CD4-positive, alpha-beta memory T cell (primary cell): ENCODE measurements around the gene CCDC192. TPM values are rescaled to one million over a fixed set of nuclear protein-coding genes. Genes with fewer than 3 reads are reported as not detected.

Experiments used
- CTCF ChIA-PET: fragments of 350-600 bp; sonication (Branson Sonifier 250); formaldehyde crosslinking; loops from one replicate; lab custom pipeline; 2021; ENCODE audit warnings: inconsistent platforms; ENCODE audit not compliant: partially characterized antibody; lab: Charles Lee
- POLR2A ChIA-PET: fragments of 350-600 bp; sonication (Branson Sonifier 250); formaldehyde crosslinking; loops from one replicate; lab custom pipeline; 2021; ENCODE audit not compliant: partially characterized antibody; lab: Charles Lee
- DNase-seq, 5 donors: peaks; one replicate each; pipeline versions ENCODE4 v3.0.0 to v3.0.0-alpha.2; 2020 to 2022; ENCODE audit warnings: mixed read lengths in 1 of 5
- H3K27ac ChIP-seq: one replicate; pipeline ENCODE4 v1.7.0; 2013; ENCODE audit warnings: low read depth, low read length
- H3K27me3 ChIP-seq: 2 replicates; pipeline ENCODE4 v1.7.0; 2013; ENCODE audit warnings: mild to moderate bottlenecking, low read length, moderate library complexity; ENCODE audit not compliant: insufficient read depth
- H3K36me3 ChIP-seq: 2 replicates; pipeline ENCODE4 v1.7.0; 2013; ENCODE audit warnings: mild to moderate bottlenecking, low read length, moderate library complexity; ENCODE audit not compliant: insufficient read depth
- H3K4me1 ChIP-seq: 2 replicates; pipeline ENCODE4 v1.7.0; 2013; ENCODE audit warnings: mild to moderate bottlenecking, low read length, moderate library complexity; ENCODE audit not compliant: insufficient read depth
- H3K4me3 ChIP-seq, 2 donors: one replicate each; pipeline ENCODE4 v1.7.0; 2013; ENCODE audit warnings: low read length in 2 of 2, mild to moderate bottlenecking in 1 of 2
- H3K9me3 ChIP-seq, 2 donors: one replicate each; pipeline ENCODE4 v1.7.0; 2013; ENCODE audit warnings: low read length in 2 of 2, control low read depth in 1 of 2; ENCODE audit not compliant: control insufficient read depth in 1 of 2
- H3K27ac Mint-ChIP-seq, 7 donors: one replicate each; pipeline ENCODE4 v1.8.0; 2020 to 2021; ENCODE audit warnings: mixed read lengths in 7 of 7, mild to moderate bottlenecking in 6 of 7, inconsistent platforms in 3 of 7, moderate library complexity in 3 of 7
- H3K27me3 Mint-ChIP-seq, 2 donors: one replicate each; pipeline ENCODE4 v1.8.0; 2020 to 2021; ENCODE audit warnings: mixed read lengths in 2 of 2
- H3K36me3 Mint-ChIP-seq, 2 donors: one replicate each; pipeline ENCODE4 v1.8.0; 2020 to 2021; ENCODE audit warnings: mixed read lengths in 2 of 2, inconsistent platforms in 1 of 2, mild to moderate bottlenecking in 1 of 2
- H3K4me1 Mint-ChIP-seq, 4 donors: one replicate each; pipeline ENCODE4 v1.8.0; 2020 to 2021; ENCODE audit warnings: mixed read lengths in 4 of 4, mild to moderate bottlenecking in 1 of 4
- H3K4me3 Mint-ChIP-seq, 8 donors: one replicate each; pipeline ENCODE4 v1.8.0; 2020 to 2021; ENCODE audit warnings: mixed read lengths in 8 of 8, mild to moderate bottlenecking in 7 of 8, moderate library complexity in 6 of 8, inconsistent platforms in 3 of 8
- H3K9me3 Mint-ChIP-seq, 8 donors: one replicate each; pipeline ENCODE4 v1.8.0; 2020 to 2021; ENCODE audit warnings: mixed read lengths in 8 of 8, mild to moderate bottlenecking in 5 of 8, inconsistent platforms in 3 of 8, moderate library complexity in 1 of 8
- intact Hi-C: fragments of 100-400 bp; cut with micrococcal nuclease; formaldehyde crosslinking; loops from one replicate; pipeline ENCODE4 v1.15.1; 2023
- polyA plus RNA-seq, 2 donors: library from polyadenylated mRNA; unstranded; fragments of 300-500 nt; fragmentation: Illumina TruSeq; gene quantifications; one replicate each; pipeline ENCODE4 v1.2.3, GENCODE V29; 2021
- total RNA-seq, 2 experiments: library from RNA; stranded (reverse); gene quantifications; one replicate each; pipeline ENCODE4 v1.2.3, GENCODE V29; 2021

The CCDC192 gene
- total and polyA plus RNA-seq, 4 experiments from 2014 or later: not detected

- Mint-ChIP-seq H3K4me3 (no peak overlapping the region), H3K36me3 (peaks cover 30 to 50% of the 10 kb centered on the region in 2 donors), H3K27me3 (no peaks in the 10 kb centered on the region), H3K27ac (no peak overlapping the region), H3K9me3 (peaks cover 0 to 9% (median 3%) of the 10 kb centered on the region in 8 donors), H3K4me1 (peaks cover 0 to 2% (median 0%) of the 10 kb centered on the region in 4 donors)
- Histone ChIP-seq H3K4me1 (no peaks in the 10 kb centered on the region), H3K9me3 (no peaks in the 10 kb centered on the region), H3K4me3 (no peak overlapping the region), H3K27me3 (no peaks in the 10 kb centered on the region), H3K36me3 (no peaks in the 10 kb centered on the region), H3K27ac (no peak overlapping the region)
- ChIA-PET POLR2A (no interaction called here), CTCF (no interaction called here)
- DNase-seq: no peak
- intact Hi-C loops: no loop called here
These were observed 264.9 kb downstream of the CCDC192 start for GRCh38 chr5:127967983-127968592.

GRCh38 chr5:127969002-127969401 lies 265.8 kb downstream of the CCDC192 start:
- no peak overlapping the region for H3K27ac ChIP-seq
- Mint-ChIP-seq H3K27ac (no peak overlapping the region), H3K9me3 (peaks cover 0 to 9% (median 3%) of the 10 kb centered on the region in 8 donors), H3K4me1 (peaks cover 0 to 2% (median 0%) of the 10 kb centered on the region in 4 donors), H3K36me3 (peaks cover 26 to 45% of the 10 kb centered on the region in 2 donors), H3K27me3 (no peaks in the 10 kb centered on the region), H3K4me3 (no peak overlapping the region)
- intact Hi-C loops: no loop called here
- POLR2A ChIA-PET: no interaction called here
- H3K4me3 ChIP-seq: no peak overlapping the region
- no peaks in the 10 kb centered on the region for H3K27me3 ChIP-seq
- no peaks in the 10 kb centered on the region for H3K4me1 ChIP-seq
- DNase-seq: no peak
- H3K9me3 ChIP-seq: no peaks in the 10 kb centered on the region
- CTCF ChIA-PET: no interaction called here
- H3K36me3 ChIP-seq: no peaks in the 10 kb centered on the region

- CTCF ChIA-PET: no interaction called here
- peaks cover 0 to 9% (median 3%) of the 10 kb centered on the region in 8 donors for H3K9me3 Mint-ChIP-seq
- no peak overlapping the region for H3K4me3 Mint-ChIP-seq
- Histone ChIP-seq H3K9me3 (no peaks in the 10 kb centered on the region), H3K27ac (no peak overlapping the region), H3K4me1 (no peaks in the 10 kb centered on the region), H3K36me3 (no peaks in the 10 kb centered on the region), H3K27me3 (no peaks in the 10 kb centered on the region), H3K4me3 (no peak overlapping the region)
- POLR2A ChIA-PET: no interaction called here
- H3K4me1 Mint-ChIP-seq: peaks cover 0 to 2% (median 0%) of the 10 kb centered on the region in 4 donors
- H3K27me3 Mint-ChIP-seq: no peaks in the 10 kb centered on the region
- peaks cover 25 to 44% of the 10 kb centered on the region in 2 donors for H3K36me3 Mint-ChIP-seq
- DNase-seq: no peak
- H3K27ac Mint-ChIP-seq: no peak overlapping the region
- intact Hi-C loops: no loop called here
These were observed 266.5 kb downstream of the CCDC192 start for GRCh38 chr5:127969651-127970050.

GRCh38 chr5:127970081-127970480 lies 266.9 kb downstream of the CCDC192 start:
- no peak for DNase-seq
- H3K36me3 Mint-ChIP-seq: peaks cover 22 to 40% of the 10 kb centered on the region in 2 donors
- Histone ChIP-seq H3K4me3 (no peak overlapping the region), H3K36me3 (no peaks in the 10 kb centered on the region), H3K4me1 (no peaks in the 10 kb centered on the region), H3K27me3 (no peaks in the 10 kb centered on the region), H3K9me3 (no peaks in the 10 kb centered on the region), H3K27ac (no peak overlapping the region)
- POLR2A ChIA-PET: no interaction called here
- no peak overlapping the region for H3K4me3 Mint-ChIP-seq
- no peaks in the 10 kb centered on the region for H3K27me3 Mint-ChIP-seq
- no peak overlapping the region for H3K27ac Mint-ChIP-seq
- H3K9me3 Mint-ChIP-seq: peaks cover 0 to 9% (median 3%) of the 10 kb centered on the region in 8 donors
- intact Hi-C loops: no loop called here
- peaks cover 0 to 2% (median 0%) of the 10 kb centered on the region in 4 donors for H3K4me1 Mint-ChIP-seq
- CTCF ChIA-PET: no interaction called here

GRCh38 chr5:127970854-127971425 lies 267.7 kb downstream of the CCDC192 start:
- Histone ChIP-seq H3K27ac (no peak overlapping the region), H3K4me1 (no peaks in the 10 kb centered on the region), H3K4me3 (no peak overlapping the region), H3K27me3 (no peaks in the 10 kb centered on the region), H3K9me3 (no peaks in the 10 kb centered on the region), H3K36me3 (no peaks in the 10 kb centered on the region)
- no peaks in the 10 kb centered on the region for H3K27me3 Mint-ChIP-seq
- intact Hi-C loops: no loop called here
- POLR2A ChIA-PET: no interaction called here
- no peak for DNase-seq
- H3K9me3 Mint-ChIP-seq: peaks cover 0 to 5% (median under 1%) of the 10 kb centered on the region in 8 donors
- no peak overlapping the region for H3K27ac Mint-ChIP-seq
- H3K4me1 Mint-ChIP-seq: peaks cover 0 to 2% (median 0%) of the 10 kb centered on the region in 4 donors
- H3K4me3 Mint-ChIP-seq: no peak overlapping the region
- CTCF ChIA-PET: no interaction called here
- H3K36me3 Mint-ChIP-seq: peaks cover 16 to 33% of the 10 kb centered on the region in 2 donors

- no peak overlapping the region for H3K27ac ChIP-seq
- no peaks in the 10 kb centered on the region for H3K9me3 Mint-ChIP-seq
- H3K4me1 ChIP-seq: no peaks in the 10 kb centered on the region
- no peaks in the 10 kb centered on the region for H3K9me3 ChIP-seq
- DNase-seq: no peak
- H3K4me1 Mint-ChIP-seq: peaks cover 0 to 2% (median 0%) of the 10 kb centered on the region in 4 donors
- H3K36me3 ChIP-seq: no peaks in the 10 kb centered on the region
- ChIA-PET POLR2A (no interaction called here), CTCF (no interaction called here)
- H3K27ac Mint-ChIP-seq: no peak overlapping the region
- no peak overlapping the region for H3K4me3 Mint-ChIP-seq
- peaks cover 0 to 11% of the 10 kb centered on the region in 2 donors for H3K36me3 Mint-ChIP-seq
- H3K4me3 ChIP-seq: no peak overlapping the region
- no peaks in the 10 kb centered on the region for H3K27me3 ChIP-seq
- no peaks in the 10 kb centered on the region for H3K27me3 Mint-ChIP-seq
- intact Hi-C loops: no loop called here
These were observed 272.8 kb downstream of the CCDC192 start for GRCh38 chr5:127975961-127976360.

GRCh38 chr5:127976525-127976924 lies 273.3 kb downstream of the CCDC192 start:
- no peak overlapping the region for H3K4me3 Mint-ChIP-seq
- DNase-seq: no peak
- peaks cover 0 to 11% of the 10 kb centered on the region in 2 donors for H3K36me3 Mint-ChIP-seq
- CTCF ChIA-PET: no interaction called here
- H3K27me3 ChIP-seq: no peaks in the 10 kb centered on the region
- POLR2A ChIA-PET: no interaction called here
- H3K36me3 ChIP-seq: no peaks in the 10 kb centered on the region
- intact Hi-C loops: no loop called here
- no peaks in the 10 kb centered on the region for H3K27me3 Mint-ChIP-seq
- H3K9me3 Mint-ChIP-seq: no peaks in the 10 kb centered on the region
- no peak overlapping the region for H3K4me3 ChIP-seq
- no peaks in the 10 kb centered on the region for H3K9me3 ChIP-seq
- H3K27ac Mint-ChIP-seq: no peak overlapping the region
- H3K4me1 ChIP-seq: no peaks in the 10 kb centered on the region
- H3K27ac ChIP-seq: no peak overlapping the region
- peaks cover 0 to 2% (median 0%) of the 10 kb centered on the region in 4 donors for H3K4me1 Mint-ChIP-seq
